HCT116 (cell line): ENCODE results near the gene SCN2B. TPM values are rescaled to one million over a fixed set of nuclear protein-coding genes. Genes with fewer than 3 reads are reported as not detected.

Source experiments
- ATAC-seq: fragments of 200-7000 bp; cut with Tn5 transposase; 2 replicates; pipeline ENCODE4 v1.9.1; 2020; ENCODE audit warnings: mild to moderate bottlenecking, moderate library complexity
- BruUV-seq: library from RNA; stranded (reverse); fragments of 400-500 nt; replicated peaks from 2 replicates; lab custom pipeline; 2021; lab: Mats Ljungman, UMichigan
- CTCF ChIA-PET: fragments of 300-600 bp; sonication (Branson Sonifier 250); formaldehyde crosslinking; loops from one replicate; lab custom pipeline; 2021; ENCODE audit warnings: antibody characterized with exemption; lab: Charles Lee
- POLR2A ChIA-PET: fragments of 300-600, 350-600 bp; sonication (Branson Sonifier 250); formaldehyde crosslinking; loops from one replicate; lab custom pipeline; 2021; ENCODE audit warnings: antibody characterized with exemption; lab: Charles Lee
- RAD21 ChIA-PET, 2 experiments: fragments of 300-600 bp; sonication (Branson Sonifier 250); formaldehyde crosslinking; loops; one replicate each; lab custom pipeline; 2023; ENCODE audit warnings: low total read pairs in 2 of 2; ENCODE audit not compliant: uncharacterized antibody in 2 of 2, unreplicated experiment in 2 of 2, low non-redundant PET in 1 of 2; lab: Charles Lee
- DNase-seq: peaks from one replicate; pipeline ENCODE4 v3.0.0-alpha.2; 2010; ENCODE audit warnings: low read depth, low spot score
- H2AFZ ChIP-seq: fragments of 200-600 bp; shearing (Covaris generic), sonication (generic); 2 replicates; pipeline ENCODE4 v1.6.1; 2017; ENCODE audit warnings: low read depth, mixed run types, mixed read lengths, antibody characterized with exemption, low read length; ENCODE audit not compliant: poor library complexity, severe bottlenecking
- H3K27ac ChIP-seq: 2 replicates; pipeline ENCODE4 v1.5.1; 2012; ENCODE audit warnings: low read depth, low read length
- H3K27me3 ChIP-seq: fragments of 200-600 bp; sonication (generic); 2 replicates; pipeline ENCODE4 v1.6.1; 2016; ENCODE audit warnings: mixed run types, low read length, mixed read lengths; ENCODE audit not compliant: insufficient read depth
- H3K36me3 ChIP-seq, 2 experiments: fragments of 200-500 bp in 1 of 2; fragments of 200-600 bp in 1 of 2; sonication (Bioruptor generic) in 1 of 2; sonication (generic) in 1 of 2; 2 replicates each; pipeline versions ENCODE4 v1.5.1 to v1.6.1; 2014 to 2016; ENCODE audit warnings: low read length in 2 of 2, inconsistent platforms in 1 of 2, mixed read lengths in 1 of 2, mixed run types in 1 of 2; ENCODE audit not compliant: insufficient read depth in 2 of 2, control insufficient read depth in 1 of 2
- H3K4me1 ChIP-seq, 2 experiments: fragments of 200-600 bp in 1 of 2; sonication (generic) in 1 of 2; 2 replicates each; pipeline versions ENCODE4 v1.5.1 to v1.6.1; 2012 to 2017; ENCODE audit warnings: low read length in 2 of 2, inconsistent platforms in 1 of 2, mild to moderate bottlenecking in 1 of 2, mixed read lengths in 1 of 2, mixed run types in 1 of 2, moderate library complexity in 1 of 2; ENCODE audit not compliant: insufficient read depth in 2 of 2, control insufficient read depth in 1 of 2
- H3K4me2 ChIP-seq: fragments of 200-600 bp; sonication (generic); 2 replicates; pipeline ENCODE4 v1.6.1; 2017; ENCODE audit warnings: mixed run types, low read length, mixed read lengths
- H3K4me3 ChIP-seq, 2 experiments: fragments of 200-600 bp in 1 of 2; sonication (generic) in 1 of 2; replicated peaks in 1 of 2; 2 replicates each; pipeline ENCODE4 v1.5.1; 2011 to 2016; ENCODE audit warnings: low read length in 2 of 2, control low read depth in 1 of 2, low read depth in 1 of 2, mild to moderate bottlenecking in 1 of 2, mixed read lengths in 1 of 2, mixed run types in 1 of 2
- H3K79me2 ChIP-seq: fragments of 200-600 bp; sonication (generic); 2 replicates; pipeline ENCODE4 v1.6.1; 2017; ENCODE audit warnings: mild to moderate bottlenecking, mixed run types, low read length, moderate library complexity, mixed read lengths; ENCODE audit not compliant: insufficient read depth
- H3K9ac ChIP-seq: fragments of 200-600 bp; sonication (generic); 2 replicates; pipeline ENCODE4 v1.6.1; 2016; ENCODE audit warnings: low read length, mixed read lengths
- H3K9me2 ChIP-seq: fragments of 200-600 bp; sonication (generic), shearing (Covaris generic); 2 replicates; pipeline ENCODE4 v1.6.1; 2017; ENCODE audit warnings: mixed run types, mild to moderate bottlenecking, moderate library complexity; ENCODE audit not compliant: insufficient read depth
- H3K9me3 ChIP-seq, 2 experiments: fragments of 200-500 bp in 1 of 2; fragments of 200-600 bp in 1 of 2; sonication (Bioruptor generic) in 1 of 2; sonication (generic) in 1 of 2; 2 replicates each; pipeline ENCODE4 v1.6.1; 2014 to 2017; ENCODE audit warnings: low read length in 2 of 2, mixed read lengths in 2 of 2, inconsistent platforms in 1 of 2, low read depth in 1 of 2, mild to moderate bottlenecking in 1 of 2, mixed run types in 1 of 2, moderate library complexity in 1 of 2; ENCODE audit not compliant: control insufficient read depth in 1 of 2, insufficient read depth in 1 of 2
- H4K20me1 ChIP-seq: fragments of 200-600 bp; sonication (generic), shearing (Covaris generic); 2 replicates; pipeline ENCODE4 v1.6.1; 2017; ENCODE audit warnings: mixed run types, mild to moderate bottlenecking, moderate library complexity; ENCODE audit not compliant: insufficient read depth
- CBX3 ChIP-seq: IDR thresholded peaks from 2 replicates; pipeline ENCODE4 v1.6.1; 2012; ENCODE audit warnings: low read depth
- CTCF ChIP-seq, 3 experiments: fragments of 200-600 bp in 1 of 3; sonication (generic) in 1 of 3; IDR thresholded peaks in 2 of 3; conservative IDR thresholded peaks in 1 of 3; 2 replicates each; pipeline ENCODE4 v1.5.1; 2012 to 2017; ENCODE audit warnings: low read depth in 2 of 3, low read length in 2 of 3, antibody characterized with exemption in 1 of 3, borderline replicate concordance in 1 of 3, control low read depth in 1 of 3, mild to moderate bottlenecking in 1 of 3, mixed read lengths in 1 of 3, mixed run types in 1 of 3, moderate library complexity in 1 of 3; ENCODE audit not compliant: insufficient read depth in 1 of 3
- EGR1 ChIP-seq: IDR thresholded peaks from 2 replicates; pipeline ENCODE4 v1.6.1; 2012; ENCODE audit warnings: low read depth
- ELF1 ChIP-seq: IDR thresholded peaks from 2 replicates; pipeline ENCODE4 v1.6.1; 2012; ENCODE audit warnings: low read depth, borderline replicate concordance
- EZH2phosphoT487 ChIP-seq: fragments of 200-600 bp; IDR thresholded peaks from 2 replicates; pipeline ENCODE4 v1.6.1; 2018; ENCODE audit warnings: antibody characterized with exemption, borderline replicate concordance
- JUND ChIP-seq: IDR thresholded peaks from 2 replicates; pipeline ENCODE4 v1.6.1; 2012
- MAX ChIP-seq: IDR thresholded peaks from 2 replicates; pipeline ENCODE4 v1.6.1; 2012
- POLR2A ChIP-seq: IDR thresholded peaks from 2 replicates; pipeline ENCODE4 v1.7.0; 2011; ENCODE audit warnings: borderline replicate concordance; ENCODE audit not compliant: insufficient read depth, insufficient read length; ENCODE audit errors: extremely low read depth
- POLR2AphosphoS5 ChIP-seq: IDR thresholded peaks from 2 replicates; pipeline ENCODE4 v1.6.1; 2011; ENCODE audit warnings: mild to moderate bottlenecking, low read depth, low read length, moderate library complexity
- RAD21 ChIP-seq: IDR thresholded peaks from 2 replicates; pipeline ENCODE4 v1.6.1; 2012; ENCODE audit warnings: low read depth, mild to moderate bottlenecking
- SIN3A ChIP-seq: IDR thresholded peaks from 2 replicates; pipeline ENCODE4 v1.6.1; 2012; ENCODE audit warnings: low read depth
- SP1 ChIP-seq: IDR thresholded peaks from 2 replicates; pipeline ENCODE4 v1.6.1; 2012; ENCODE audit warnings: low read depth
- SRF ChIP-seq: IDR thresholded peaks from 2 replicates; pipeline ENCODE4 v1.6.1; 2012; ENCODE audit warnings: low read depth
- TCF7L2 ChIP-seq: IDR thresholded peaks from 2 replicates; pipeline ENCODE4 v1.7.0; 2011; ENCODE audit warnings: borderline replicate concordance, inconsistent platforms; ENCODE audit not compliant: insufficient read depth, insufficient read length; ENCODE audit errors: extremely low read depth
- YY1 ChIP-seq: IDR thresholded peaks from 2 replicates; pipeline ENCODE4 v1.6.1; 2011; ENCODE audit warnings: low read length, low read depth, moderate library complexity, mild to moderate bottlenecking; ENCODE audit not compliant: insufficient replicate concordance; ENCODE audit errors: extremely low read depth
- ZBTB33 ChIP-seq: IDR thresholded peaks from 2 replicates; pipeline ENCODE4 v1.6.1; 2011; ENCODE audit warnings: mild to moderate bottlenecking, low read length, moderate library complexity; ENCODE audit not compliant: insufficient replicate concordance; ENCODE audit errors: extremely low read depth
- ZFX ChIP-seq: fragments of 450-650 bp; IDR thresholded peaks from 2 replicates; pipeline ENCODE4 v1.6.1; 2017
- ZNF274 ChIP-seq: fragments of 200-500 bp; sonication (Bioruptor generic); IDR thresholded peaks from 2 replicates; pipeline ENCODE4 v1.6.1; 2014; ENCODE audit warnings: mild to moderate bottlenecking, low read depth, low read length, inconsistent platforms
- intact Hi-C: fragments of 100-400 bp; cut with micrococcal nuclease; formaldehyde crosslinking; loops from 2 replicates; pipeline ENCODE4 v1.10.0; 2022
- total RNA-seq: library from RNA; stranded (reverse); gene quantifications from one replicate; pipeline ENCODE4 v1.2.1, GENCODE V29; 2021; ENCODE audit not compliant: unreplicated experiment
- TF ChIP-seq, protein P1 (sequence below): IDR thresholded peaks from 2 replicates; pipeline ENCODE4 v1.6.1; 2012

The SCN2B gene
- total RNA-seq, 1 experiment from 2014 or later: not detected

- TF ChIP-seq ZBTB33 (no peak), MAX (no peak), SRF (no peak), ZNF274 (no peak), EGR1 (no peak)
Observed at GRCh38 chr11:118213781-118214180, 37.3 kb upstream of the SCN2B start (continued).

DNA sequence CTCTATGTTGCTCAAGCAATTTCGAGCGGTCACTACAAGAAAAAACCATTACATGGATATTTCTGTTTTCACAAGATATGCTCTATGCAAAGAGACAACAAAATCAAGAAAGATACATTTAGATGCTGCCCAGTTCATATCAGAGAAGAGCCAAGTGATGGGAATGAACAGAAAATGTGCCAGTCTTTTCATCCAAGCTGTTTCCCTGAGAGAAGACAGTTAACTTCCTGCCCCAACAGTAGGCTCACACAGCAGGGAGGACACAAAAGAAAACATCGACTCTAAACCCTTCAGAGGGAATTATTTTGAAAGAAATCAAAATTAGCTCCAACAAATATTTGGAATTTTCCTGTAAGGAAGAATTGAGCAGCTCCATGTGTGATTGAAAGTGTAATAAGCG lies 36.8 kb upstream of the SCN2B start:
- TF ChIP-seq POLR2A (no peak), CBX3 (no peak), CTCF (IDR thresholded peaks at IDR 0.05 in 2 of 3, conservative IDR thresholded peaks at IDR 0.05 in 1 of 3; ENCODE audit: borderline replicate concordance in 1 of 3, insufficient read depth in 1 of 3, low read depth in 2 of 3, low read length in 2 of 3) (no peak), RAD21 (no peak), YY1 (no peak), POLR2AphosphoS5 (no peak), SP1 (no peak), SRF (no peak), ELF1 (no peak), SIN3A (no peak), ZNF274 (no peak), MAX (no peak), EZH2phosphoT487 (no peak), EGR1 (no peak), TCF7L2 (no peak), JUND (no peak), ZFX (no peak)
- TF ChIP-seq, protein P1, sequence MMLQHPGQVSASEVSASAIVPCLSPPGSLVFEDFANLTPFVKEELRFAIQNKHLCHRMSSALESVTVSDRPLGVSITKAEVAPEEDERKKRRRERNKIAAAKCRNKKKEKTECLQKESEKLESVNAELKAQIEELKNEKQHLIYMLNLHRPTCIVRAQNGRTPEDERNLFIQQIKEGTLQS: no peak
- TF ChIP-seq, all 23 proteins: peak for 0
- CTCF ChIA-PET: interaction anchor here (2.5 kb wide), 1 partner anchor 15 kb away, joined by 10 read pairs; no protein-coding TSS in a partner anchor
- RAD21 ChIA-PET: no interaction called here
- ATAC-seq: no peak
- Histone ChIP-seq H3K4me1 (no peaks in the 10 kb centered on the region), H3K27ac (no peak overlapping the region), H3K36me3 (no peaks in the 10 kb centered on the region), H3K9me3 (no peaks in the 10 kb centered on the region), H3K9me2 (no peaks in the 10 kb centered on the region), H3K4me3 (no peak overlapping the region), H3K79me2 (no peaks in the 10 kb centered on the region), H3K27me3 (peaks cover 16% of the 10 kb centered on the region; the same call in 1 of the 2 replicates), H4K20me1 (no peaks in the 10 kb centered on the region), H3K9ac (no peak overlapping the region), H3K4me2 (no peak overlapping the region), H2AFZ (no peak overlapping the region)
- POLR2A ChIA-PET: no interaction called here
- no peak for DNase-seq
- intact Hi-C loops: no loop called here
- BruUV-seq: no TSS peak
